ENCODE results near the gene KMT2E.
"Not testable (repeated sequence)": the region's sequence is repeated elsewhere in the genome, so short reads cannot be mapped to it uniquely, and the experiment has no call there.

Gene KMT2E

DNA sequence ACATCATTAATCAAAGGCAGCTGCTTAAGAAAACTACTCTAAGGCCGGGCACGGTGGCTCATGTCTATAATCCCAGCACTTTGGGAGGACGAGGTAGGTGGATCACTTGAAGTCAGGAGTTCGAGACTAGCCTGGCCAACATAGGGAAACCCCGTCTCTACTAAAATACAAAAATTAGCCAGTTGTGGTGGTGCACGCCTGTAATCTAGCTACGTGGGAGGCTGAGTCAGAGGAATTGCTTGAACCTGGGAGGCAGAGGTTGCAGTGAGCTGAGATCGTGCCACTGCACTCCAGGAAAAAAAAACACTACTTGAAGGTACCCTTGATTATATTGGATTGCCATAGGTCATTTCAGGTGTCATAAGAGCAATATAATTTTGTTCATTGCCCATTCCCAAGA is 14.9 kb downstream of the KMT2E start:
- DNase-seq: not testable (repeated sequence)

DNA sequence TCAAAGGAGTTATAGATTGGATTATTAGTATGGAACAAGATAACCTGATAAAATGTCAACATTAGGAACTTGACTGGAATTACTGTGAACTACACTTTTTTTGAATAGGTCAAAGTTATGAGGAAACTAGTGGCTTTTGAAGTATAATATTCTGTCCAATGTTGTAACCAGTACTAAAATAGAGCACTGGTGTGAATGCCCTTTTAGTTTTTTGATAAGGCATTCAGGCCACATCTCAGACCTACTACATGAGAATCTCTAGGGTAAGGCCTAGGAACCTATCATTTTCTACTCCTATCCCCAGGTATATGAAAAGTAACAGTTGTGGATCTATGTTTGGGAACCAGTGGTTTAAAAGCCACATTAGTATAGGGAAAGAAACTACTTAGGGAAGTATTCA is 16.4 kb downstream of the KMT2E start:
- no peak for DNase-seq

DNA sequence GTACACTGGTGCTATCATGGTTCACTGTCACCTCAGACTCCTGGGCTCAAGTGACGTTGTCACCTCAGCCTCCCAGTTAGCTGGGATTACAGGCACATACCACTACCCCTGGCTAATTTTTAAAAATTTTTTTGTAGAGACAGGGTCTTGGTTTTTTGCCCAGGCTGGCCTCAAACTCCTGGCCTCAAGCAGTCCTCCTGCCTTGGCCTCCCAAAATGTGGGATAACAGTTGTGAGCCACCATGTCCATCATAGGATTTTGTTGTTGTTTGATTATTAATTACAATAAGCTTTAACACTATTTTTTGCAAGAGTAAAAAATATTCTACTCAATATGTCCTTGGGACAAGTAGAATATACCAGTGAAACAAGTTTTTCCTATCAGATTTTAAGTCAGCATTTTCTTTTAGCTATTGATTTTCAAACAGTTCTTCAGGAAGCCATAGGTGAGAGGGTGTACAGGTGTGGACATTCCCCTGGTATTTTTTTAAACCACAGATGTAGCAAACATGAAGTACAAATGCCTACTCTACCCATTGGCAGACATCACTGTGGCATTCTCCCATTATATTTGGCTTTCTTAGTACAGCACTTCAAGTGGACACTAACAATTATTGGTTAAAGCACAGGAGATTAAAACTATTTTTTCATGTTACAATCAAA is 18.7 kb downstream of the KMT2E start:
- DNase-seq: no peak

DNA sequence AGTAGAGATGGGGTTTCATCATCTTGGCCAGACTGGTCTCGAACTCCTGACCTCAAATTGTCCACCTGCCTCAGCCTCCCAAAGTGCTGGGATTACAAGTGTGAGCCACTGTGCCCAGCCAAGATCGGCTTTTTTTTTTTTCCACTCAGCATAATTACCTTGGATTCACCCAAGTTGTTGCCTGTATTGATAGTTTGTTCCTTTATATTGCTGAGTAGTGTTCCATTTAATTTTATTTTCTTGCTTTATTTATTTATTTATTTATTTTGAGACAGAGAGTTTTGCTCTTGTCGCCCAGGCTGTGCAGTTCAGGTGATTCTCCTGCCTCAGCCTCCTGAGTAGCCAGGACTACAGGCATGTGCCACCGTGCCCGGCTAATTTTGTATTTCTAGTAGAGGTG is 21.3 kb downstream of the KMT2E start:
- no peak for DNase-seq

DNA sequence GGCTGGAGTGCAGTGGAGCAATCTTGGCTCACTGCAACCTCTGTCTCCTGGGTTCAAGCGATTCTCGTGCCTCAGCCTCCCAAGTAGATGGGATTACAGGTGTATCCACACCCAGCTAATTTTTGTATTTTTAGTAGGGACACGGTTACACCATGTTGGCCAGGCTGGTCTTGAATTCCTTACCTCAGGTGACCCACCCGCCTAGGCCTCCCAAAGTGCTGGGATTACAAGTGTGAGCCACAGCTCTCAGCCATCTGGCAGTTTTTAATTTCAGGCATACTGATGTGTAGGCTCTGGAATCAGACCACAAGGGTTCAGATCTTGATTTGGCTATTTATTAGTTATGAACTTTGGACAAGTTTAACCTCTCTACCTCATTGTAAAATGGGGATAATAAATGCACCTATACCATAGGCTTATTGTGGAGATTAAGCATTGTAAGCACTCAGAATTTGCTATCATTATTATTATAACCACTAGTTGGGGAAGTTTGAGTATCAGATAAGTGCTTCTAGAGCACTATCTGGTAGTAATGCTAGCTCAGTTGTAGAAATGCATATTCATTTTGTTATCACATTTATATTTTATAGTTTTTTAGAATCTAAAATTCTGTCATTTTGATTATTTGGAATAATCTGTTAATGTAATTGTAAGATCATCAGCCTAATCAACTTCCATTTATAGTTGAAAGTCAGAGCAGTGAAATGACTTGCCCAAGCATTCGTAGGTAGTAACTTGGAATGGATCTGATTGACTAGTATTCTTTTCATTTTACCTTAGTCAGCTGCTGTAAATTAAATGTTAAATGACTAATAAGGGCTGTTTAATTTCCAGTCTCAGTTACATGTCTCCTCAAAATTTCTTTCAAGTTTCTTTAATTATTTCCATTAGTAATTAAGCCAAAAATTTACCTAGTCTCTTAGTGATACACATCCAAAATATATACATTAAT is 22.5 kb downstream of the KMT2E start:
- no peak for DNase-seq

DNA sequence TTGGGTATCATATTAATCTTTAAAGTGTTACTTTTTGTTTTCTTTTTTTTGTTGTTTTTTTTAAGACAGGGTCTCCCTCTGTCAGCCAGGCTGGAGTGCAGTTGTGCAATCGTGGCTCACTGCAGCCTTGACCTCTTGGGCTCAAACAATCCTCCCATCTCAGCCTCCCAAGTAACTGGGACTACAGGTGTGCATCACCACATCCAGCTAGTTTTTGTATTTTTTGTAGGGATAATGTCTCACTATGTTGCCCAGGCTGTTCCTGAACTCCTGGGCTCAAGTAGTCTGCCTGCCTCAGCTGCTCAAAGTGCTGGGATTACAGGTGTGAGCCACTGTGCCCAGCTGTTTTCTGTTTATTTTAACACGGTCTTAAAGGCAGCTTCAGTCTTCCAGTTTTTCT is 23.3 kb downstream of the KMT2E start:
- no peak for DNase-seq

DNA sequence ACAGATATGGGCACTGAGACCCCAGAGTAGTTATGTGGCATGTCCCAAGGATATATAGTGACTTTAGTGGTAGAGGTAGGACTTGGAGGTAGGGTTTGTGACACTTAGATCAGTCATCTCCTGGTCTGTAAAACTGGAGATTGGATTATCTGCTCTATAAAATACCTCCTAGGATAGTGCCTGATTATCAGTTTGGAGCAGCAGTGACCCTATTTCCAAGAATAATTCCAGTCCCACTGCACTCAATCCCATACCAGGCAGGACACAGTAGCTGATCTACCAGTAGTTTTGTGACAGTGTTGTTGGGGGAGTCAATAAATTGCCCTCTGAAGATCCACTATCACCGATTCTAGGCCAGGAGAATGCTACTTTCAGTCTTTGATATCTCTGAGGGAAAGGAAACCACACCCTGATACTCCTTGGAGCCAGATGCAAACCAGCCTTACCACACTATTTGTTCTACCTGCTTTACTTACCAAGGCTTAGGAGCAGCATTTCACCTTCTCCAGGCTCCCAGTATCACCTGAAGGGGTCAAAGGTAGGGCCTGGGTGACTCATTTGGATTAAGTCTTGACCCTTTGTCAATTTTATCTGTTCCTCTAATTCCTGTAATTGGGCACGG is 30.6 kb downstream of the KMT2E start:
- DNase-seq: no peak

DNA sequence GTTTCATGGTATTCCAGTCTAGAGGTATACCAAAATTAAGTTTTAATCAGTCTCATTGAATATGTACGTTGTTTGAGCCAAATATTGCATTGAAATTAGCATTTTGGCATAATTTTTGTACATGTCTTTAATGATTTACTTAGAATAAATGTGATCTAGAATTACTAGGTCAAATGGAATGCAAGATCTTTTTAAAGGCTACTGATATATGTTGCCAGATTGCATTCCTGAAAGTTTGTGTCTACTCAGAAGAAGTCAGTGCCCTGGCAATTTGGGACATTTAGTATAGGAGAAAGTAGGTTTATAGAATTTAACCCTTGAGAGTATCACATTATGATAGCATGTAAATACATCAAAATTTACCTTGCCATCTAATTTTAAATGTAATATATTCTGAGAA is 32.4 kb downstream of the KMT2E start:
- DNase-seq: no peak

DNA sequence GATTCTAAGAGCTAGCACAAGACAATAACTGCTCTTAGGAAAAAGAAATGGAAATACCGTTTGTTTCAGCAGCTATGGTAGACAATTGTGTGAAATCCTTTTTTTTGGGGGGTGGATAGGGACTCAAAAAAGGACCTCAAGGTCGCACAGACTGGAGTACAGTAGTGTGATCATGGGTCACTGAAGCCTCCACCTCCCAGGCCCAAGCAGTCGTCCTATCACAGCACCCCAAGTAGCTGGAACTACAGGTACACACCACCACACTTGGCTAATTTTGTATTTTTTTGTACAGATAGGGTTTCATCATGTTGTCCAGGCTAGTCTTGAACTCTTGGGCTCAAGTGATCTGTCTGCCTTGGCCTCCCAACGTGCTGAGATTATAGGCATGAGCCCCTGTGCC is 33.9 kb downstream of the KMT2E start:
- DNase-seq: no peak

DNA sequence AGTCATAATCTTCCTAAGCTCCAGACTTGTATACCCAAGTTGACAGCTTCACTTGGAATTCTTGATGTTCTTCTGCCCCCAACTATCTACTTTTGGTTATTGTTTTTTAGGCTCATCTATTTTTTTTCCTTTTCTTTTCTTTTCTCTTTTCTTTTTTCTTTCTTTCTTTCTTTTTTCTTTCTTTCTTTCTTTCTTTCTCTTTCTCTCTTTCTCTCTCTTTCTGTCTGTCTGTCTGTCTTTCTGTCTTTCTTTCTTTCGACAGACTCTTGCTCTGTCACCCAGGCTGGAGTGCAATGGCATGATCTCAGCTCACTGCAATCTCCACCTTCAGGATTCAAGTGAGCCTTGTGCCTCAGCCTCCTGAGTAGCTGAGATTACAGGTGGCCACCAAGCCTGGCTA is 36.5 kb downstream of the KMT2E start:
- DNase-seq: no peak

DNA sequence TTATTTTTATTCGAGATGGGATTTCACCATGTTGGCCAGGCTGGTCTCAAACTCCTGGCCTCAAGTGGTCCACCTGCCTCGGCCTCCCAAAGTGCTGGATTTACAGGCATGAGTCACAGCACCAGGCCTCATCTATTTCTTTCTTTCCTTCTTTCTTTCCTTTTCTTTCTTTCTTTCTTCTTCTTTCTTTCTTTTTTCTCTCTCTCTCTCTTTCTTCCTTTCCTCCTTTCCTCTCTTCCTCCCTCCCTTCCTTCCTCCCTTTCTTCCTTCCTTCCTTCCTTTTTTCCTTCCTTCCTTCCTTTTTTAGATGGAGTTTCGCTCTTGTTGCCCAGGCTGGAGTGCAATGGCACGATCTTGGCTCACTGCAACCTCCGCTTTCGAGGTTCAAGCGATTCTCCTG is 36.9 kb downstream of the KMT2E start:
- DNase-seq: not testable (repeated sequence)

DNA sequence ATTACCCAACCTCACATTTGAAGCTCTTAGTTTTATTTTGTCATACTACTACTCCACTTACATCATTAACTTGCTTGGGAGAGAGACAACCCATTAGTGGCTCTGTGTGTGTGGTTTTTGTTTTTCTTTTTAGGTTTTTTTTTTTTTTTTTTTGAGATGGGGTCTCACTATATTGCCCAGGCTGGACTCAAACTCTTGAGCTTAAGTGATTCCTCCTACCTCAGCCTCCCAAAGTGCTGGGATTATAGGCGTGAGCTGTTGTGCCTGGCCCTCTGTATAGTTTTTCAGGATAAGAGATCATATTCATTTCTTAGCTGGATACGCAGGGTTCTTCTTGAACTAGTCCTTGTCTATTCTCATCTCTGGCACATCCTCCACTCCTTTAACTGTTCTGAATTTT is 41.1 kb downstream of the KMT2E start:
- DNase-seq: no peak

DNA sequence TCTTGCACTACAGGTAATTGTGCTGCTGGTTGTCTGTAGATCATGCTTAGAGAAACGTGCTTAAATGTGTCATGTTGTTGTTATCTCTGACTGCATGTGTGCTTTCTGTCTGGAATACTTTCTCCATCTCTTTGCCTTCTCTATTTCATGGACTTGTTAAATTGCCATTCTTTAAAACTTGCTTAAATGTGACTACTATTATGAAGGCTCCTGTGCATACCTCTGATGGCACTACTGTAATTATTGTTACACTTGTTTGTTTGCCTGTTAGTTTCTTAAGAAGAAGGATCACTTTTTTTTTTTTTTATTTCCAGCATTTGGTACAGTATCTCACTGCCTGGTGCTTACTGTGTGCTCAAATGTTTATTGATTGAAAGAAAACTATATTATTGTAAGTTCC is 41.6 kb downstream of the KMT2E start:
- DNase-seq: no peak

DNA sequence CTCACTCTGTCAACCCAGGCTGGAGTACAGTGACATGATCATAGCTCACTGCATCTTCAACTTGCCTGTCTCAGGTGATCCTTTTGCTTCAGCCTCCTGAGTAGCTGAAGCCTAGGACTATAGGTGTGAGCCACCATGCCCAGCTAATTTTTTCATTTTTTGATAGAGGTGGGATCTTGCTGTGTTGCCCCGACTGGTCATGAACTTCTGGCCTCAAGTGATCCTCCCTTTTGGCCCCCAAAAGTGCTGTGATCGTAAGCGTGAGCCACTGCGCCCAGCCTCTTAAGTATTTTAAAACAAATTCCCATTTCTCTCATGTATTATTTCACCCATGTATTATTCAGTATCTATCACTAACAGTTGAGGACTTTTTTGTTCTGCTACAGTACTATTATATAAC is 43.5 kb downstream of the KMT2E start:
- no peak for DNase-seq

DNA sequence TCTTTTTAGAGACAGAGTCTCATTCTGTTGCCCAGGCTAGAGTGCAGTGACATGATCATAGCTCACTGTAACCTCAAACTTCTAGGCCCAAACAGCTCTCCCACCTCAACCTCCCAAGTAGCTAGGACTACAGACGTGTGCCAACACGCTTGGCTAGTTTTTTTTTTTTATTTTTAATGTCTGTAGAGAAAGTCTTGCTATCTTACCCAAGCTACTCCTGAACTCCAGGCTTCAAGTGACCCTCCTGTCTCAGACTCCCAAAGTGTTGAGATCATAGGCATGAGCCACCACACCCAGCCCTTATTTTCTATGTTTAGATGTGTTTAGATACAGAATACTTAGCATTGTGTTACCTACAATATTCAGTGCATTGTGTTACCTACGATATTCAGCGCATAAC is 46.4 kb downstream of the KMT2E start:
- DNase-seq: no peak

DNA sequence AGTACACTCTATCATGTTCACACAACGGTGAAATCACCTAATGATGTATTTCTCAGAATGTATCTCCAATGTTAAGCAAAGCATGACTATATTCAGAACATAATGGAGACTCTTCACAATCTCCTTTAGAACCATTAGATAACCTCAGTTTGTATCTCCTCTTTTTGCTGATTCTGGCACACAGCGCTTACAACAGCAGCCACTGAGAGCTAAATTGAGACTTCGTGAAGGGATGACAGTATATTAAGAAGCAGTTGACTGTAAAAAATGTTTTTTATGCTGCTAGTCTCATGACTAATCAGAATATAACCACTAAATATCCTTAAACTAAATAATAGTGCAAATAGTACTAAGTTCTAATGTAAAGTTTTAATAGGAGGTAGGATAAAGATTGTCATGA is 46.9 kb downstream of the KMT2E start:
- no peak for DNase-seq

DNA sequence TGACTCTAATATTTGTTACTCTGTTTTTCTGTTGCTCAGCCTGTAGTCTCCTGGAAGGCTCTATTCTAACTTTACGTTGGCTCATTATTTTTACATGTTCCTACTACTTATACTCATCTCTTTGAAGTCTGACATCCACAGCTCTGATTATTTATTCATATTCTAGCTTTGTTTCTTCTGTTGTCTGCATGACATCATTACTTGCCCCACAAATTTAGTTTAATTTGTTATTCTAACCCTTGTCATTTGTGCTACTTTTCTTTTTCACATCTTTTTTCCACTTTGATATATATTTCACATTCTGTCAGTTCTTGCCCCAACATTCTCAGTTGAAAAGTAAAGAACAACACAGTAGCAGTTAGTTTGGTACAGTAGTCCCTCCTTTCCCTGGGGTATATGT is 51.1 kb downstream of the KMT2E start:
- DNase-seq: no peak

DNA sequence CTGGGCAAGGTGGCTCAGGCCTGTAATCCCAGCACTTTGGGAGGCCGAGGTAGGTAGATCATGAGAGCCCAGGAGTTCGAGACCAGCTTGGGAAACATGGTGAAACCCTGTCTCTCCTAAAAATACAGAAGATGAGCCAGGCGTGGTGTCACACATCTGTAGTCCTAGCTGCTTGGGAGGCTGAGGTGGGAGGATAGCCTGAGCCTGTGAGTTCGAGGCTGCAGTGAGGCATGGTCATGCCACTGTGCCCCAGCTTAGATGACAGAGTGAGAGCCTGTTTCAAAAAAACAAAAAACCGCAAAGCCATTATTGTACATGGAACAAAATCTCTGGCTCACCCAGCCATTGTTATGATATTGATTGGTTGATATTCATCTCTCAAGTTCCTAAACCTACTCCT is 53.7 kb downstream of the KMT2E start:
- DNase-seq: no peak

DNA sequence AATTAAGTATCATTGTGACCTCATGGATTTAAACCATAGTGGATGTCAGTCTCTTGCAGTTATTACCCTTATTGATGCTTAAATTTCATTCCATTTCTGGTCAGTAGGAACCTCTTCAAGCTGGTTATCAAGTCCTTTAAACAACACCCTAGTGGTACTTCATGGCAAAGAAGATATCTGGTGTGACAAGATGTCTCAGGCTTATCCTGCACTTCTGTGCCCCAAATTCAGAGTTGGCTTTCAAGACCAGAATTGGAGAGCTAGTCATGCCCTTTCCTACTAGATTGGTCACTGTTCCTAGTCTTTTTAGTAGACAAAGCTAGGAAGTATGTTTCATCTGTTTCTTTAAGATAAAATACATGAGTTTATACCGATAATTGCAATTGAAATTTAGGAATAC is 54.9 kb downstream of the KMT2E start:
- no peak for DNase-seq

DNA sequence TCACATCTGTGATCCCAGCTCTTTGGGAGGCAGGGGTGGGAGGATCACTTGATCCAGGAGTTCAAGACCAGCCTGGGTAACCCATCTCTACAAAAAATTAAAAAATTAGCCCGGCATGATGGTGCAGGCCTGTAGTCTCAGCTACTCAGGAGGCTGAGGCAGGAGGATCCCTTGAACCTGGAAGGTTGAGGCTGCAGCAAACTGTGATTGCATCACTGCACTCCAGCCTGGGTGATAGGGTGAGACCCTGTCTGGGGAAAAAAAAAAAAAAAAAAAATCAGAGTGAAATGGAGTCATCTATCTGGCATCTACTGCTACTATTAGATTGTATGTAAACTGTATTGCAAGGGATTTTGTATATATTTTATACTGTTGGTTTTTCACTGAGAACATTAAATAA is 59.1 kb downstream of the KMT2E start:
- no peak for DNase-seq

DNA sequence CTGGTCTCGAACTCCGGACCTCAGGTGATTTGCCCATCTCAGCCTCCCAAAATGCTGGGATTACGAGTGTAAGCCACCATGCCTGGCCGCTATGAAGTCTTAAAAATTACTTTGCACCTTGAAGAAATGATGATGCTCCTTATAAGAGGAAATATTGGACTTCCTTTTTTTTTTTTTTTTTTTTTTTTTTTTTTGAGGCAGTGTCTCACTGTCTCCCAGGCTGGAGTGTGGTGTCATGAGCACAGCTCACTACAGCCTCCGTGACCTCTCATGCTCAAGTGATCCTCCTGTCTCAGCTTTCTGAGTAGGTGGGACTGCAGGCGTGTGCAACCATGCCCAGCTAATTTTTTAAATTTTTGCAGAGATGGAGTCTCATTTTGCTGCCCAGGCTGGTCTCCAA is 65.3 kb downstream of the KMT2E start:
- DNase-seq: no peak

DNA sequence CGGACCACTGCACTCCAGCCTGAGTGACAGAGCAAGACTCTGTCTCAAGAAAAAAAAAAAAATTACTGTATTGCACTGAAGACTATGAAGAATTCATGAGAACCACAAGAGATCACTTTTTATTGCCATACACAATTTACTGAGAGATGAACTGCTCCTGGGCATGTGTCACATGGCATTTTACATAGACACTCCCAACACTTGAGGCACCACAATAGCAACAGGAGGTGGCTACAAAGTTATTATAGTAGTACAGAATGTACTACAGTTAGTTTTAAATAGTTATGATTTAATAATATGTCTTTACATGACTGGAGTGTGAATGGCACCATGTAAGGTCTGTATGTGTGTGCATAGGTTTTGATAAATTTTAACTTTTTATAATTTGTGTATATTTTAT is 70.6 kb downstream of the KMT2E start:
- DNase-seq: no peak

DNA sequence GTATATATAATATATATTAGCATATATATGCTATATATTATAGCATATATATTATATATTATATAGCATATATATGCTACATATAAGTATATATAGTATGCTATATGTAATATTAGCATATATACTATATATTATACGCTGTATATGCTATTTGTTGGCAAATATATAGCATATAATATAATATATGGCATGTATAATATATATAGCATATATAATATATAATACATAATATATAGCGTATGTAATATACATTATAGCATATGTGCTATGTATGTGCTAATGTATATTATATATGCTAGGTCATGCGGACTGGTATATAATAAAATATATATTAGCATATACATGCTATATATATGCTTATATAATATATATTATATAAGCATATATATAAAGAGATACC is 72.8 kb downstream of the KMT2E start:
- no peak for DNase-seq

DNA sequence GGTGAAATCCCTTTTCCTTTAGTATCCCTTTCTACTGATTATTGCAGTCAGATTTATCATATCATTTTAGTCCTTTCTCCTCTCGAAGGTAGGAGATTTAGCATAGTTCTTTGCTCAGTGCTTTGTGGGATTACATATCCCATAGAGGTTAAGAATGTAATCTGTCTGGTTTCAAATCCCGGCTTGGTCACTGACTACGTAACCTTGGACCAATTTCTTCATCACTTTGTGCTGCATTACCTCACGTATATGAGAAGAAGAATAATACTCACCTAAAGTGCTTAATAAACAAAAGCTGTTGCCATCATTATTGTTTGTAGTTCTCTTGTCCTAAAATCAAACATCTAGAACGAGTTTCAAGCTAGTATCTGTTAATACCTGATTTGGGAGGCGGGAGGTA is 74.0 kb downstream of the KMT2E start:
- no peak for DNase-seq

Data from left hindlimb (tissue), 1 donor.